Sigmoid colon (tissue), 7 donors: Measurements from ENCODE around the gene GDF7. TPM values are rescaled to one million over a fixed set of nuclear protein-coding genes. Genes with fewer than 3 reads are reported as not detected.

Experiments used
- DNase-seq: peaks from one replicate; pipeline ENCODE4 v3.0.0-alpha.2; 2019
- H3K27ac ChIP-seq, 4 donors: fragments of 200-600 bp; sonication (generic); one replicate each; pipeline ENCODE4 v1.5.1; 2016 to 2019; ENCODE audit warnings: mild to moderate bottlenecking in 1 of 4
- H3K27me3 ChIP-seq, 3 donors: fragments of 200-600 bp; sonication (generic); one replicate each; pipeline ENCODE4 v1.5.1; 2019; ENCODE audit warnings: mild to moderate bottlenecking in 1 of 3
- H3K36me3 ChIP-seq, 4 donors: fragments of 200-600 bp; sonication (generic); one replicate each; pipeline ENCODE4 v1.5.1; 2016 to 2019
- H3K4me1 ChIP-seq, 4 donors: fragments of 200-600 bp; sonication (generic); one replicate each; pipeline ENCODE4 v1.5.1; 2017 to 2019
- H3K4me3 ChIP-seq, 4 donors: fragments of 200-600 bp; sonication (generic); one replicate each; pipeline ENCODE4 v1.5.1; 2017 to 2019; ENCODE audit warnings: mild to moderate bottlenecking in 2 of 4, moderate library complexity in 1 of 4
- H3K9me3 ChIP-seq, 4 donors: fragments of 200-600 bp in 3 of 4; sonication (generic) in 3 of 4; one replicate each; pipeline versions ENCODE4 v1.5.1 to v1.6.1; 2013 to 2019
- EP300 ChIP-seq, 4 donors: sonication (generic); formaldehyde crosslinking; IDR thresholded peaks; one replicate each; pipeline ENCODE4 v1.6.1; 2017; ENCODE audit warnings: antibody characterized with exemption in 4 of 4
- POLR2A ChIP-seq, 2 donors: fragments of 450-650 bp; IDR thresholded peaks; one replicate each; pipeline ENCODE4 v1.6.1; 2016; ENCODE audit warnings: antibody characterized with exemption in 2 of 2, mild to moderate bottlenecking in 2 of 2, moderate library complexity in 2 of 2
- POLR2AphosphoS5 ChIP-seq, 4 donors: sonication (generic); formaldehyde crosslinking; IDR thresholded peaks; one replicate each; pipeline ENCODE4 v1.6.1; 2017; ENCODE audit warnings: antibody characterized with exemption in 4 of 4
- WGBS, 2 donors: extraction: QIAGEN DNeasy Blood & Tissue Kit; methylation state at CpG; one replicate each; pipeline ENCODE4 v1.1.7; 2013; 5-methylcytosine and 5-hydroxymethylcytosine counted together
- intact Hi-C: fragments of 100-400 bp; cut with DNase I; formaldehyde crosslinking; loops from one replicate; pipeline ENCODE4 v1.15.1; 2023
- polyA plus RNA-seq, 3 donors: library from polyadenylated mRNA; stranded (reverse); fragments of 200-250 nt; gene quantifications; one replicate each; pipeline ENCODE4 v1.2.3, GENCODE V29; 2013
- total RNA-seq, 4 donors: library from RNA; depleted of rRNA; stranded (reverse); fragments of >200 nt; gene quantifications; one replicate each; pipeline ENCODE4 v1.1.0, GENCODE V29; 2016
- TF ChIP-seq, protein P1 (sequence below), 4 experiments: fragments of 450-650 bp in 3 of 4; fragments of 200-600 bp in 1 of 4; IDR thresholded peaks; one replicate each; pipeline ENCODE4 v1.5.1; 2016 to 2019; ENCODE audit warnings: antibody characterized with exemption in 4 of 4, mild to moderate bottlenecking in 3 of 4, moderate library complexity in 2 of 4
- donor health status: healthy with polysubstance abuse.
- donor health status: Bipolar disorder and iron deficiency.
- donor health status: healthy.

The GDF7 gene
- total and polyA plus RNA-seq, 7 donors = under 0.01 to 1.6 (median 0.60) TPM

DNA sequence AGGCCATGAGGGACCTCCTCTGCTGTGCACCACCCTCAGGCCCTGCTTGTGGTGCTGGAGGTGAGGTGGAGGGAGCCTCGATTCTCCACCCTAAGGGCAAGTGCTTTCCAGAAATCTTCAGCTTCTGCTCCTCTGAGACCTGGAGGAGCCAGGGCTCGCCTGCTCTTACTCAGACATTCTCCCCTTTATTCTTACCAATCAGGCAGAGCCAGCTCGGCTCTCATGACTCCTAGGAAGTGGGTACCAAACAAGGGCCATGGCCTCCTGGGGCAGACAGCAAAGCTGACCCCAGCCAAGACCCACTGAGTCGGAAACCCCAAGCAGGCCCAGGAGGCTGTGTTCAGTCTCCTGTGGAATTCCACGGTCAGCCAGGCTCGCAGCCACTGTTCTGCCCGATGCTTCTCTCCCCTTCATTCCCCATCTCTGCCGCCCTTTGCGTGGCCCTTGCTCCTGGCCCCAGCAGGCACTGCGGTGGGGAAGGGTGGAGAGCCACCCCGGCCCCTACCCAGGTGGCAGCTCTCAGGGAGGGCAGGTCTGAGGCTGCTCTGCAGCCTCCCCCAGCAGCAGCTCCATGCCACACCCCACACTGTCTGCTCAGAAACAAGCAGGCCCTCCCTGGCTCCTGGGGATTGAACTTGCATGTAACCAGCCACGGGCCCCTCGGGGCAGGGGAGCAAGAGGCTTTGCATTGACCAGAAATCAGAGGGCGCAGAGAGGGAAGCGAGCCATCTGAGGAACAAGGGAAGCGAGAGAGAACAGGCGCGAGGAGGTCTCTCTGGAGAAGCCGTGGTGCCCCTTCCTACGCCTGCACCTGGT is 40.0 kb upstream of the GDF7 start:
- Histone ChIP-seq H3K27me3 (no peaks in the 10 kb centered on the region), H3K4me3 (no peak overlapping the region), H3K36me3 (peaks cover 21 to 32% (median 30%) of the 10 kb centered on the region in 4 donors), H3K4me1 (peaks cover 0 to 41% (median 34%) of the 10 kb centered on the region in 4 donors), H3K27ac (peak overlapping the region; percentile 42 to 98 (median 76)), H3K9me3 (no peaks in the 10 kb centered on the region)
- intact Hi-C loops = no loop called here
- 88 to 96% methylated on average over 20 of the region's 20 CpGs for WGBS, 2 donors
- no peak for TF ChIP-seq POLR2AphosphoS5 (IDR thresholded peaks at IDR 0.05)
- TF ChIP-seq POLR2A (IDR thresholded peaks at IDR 0.05) = no peak
- TF ChIP-seq, protein P1, sequence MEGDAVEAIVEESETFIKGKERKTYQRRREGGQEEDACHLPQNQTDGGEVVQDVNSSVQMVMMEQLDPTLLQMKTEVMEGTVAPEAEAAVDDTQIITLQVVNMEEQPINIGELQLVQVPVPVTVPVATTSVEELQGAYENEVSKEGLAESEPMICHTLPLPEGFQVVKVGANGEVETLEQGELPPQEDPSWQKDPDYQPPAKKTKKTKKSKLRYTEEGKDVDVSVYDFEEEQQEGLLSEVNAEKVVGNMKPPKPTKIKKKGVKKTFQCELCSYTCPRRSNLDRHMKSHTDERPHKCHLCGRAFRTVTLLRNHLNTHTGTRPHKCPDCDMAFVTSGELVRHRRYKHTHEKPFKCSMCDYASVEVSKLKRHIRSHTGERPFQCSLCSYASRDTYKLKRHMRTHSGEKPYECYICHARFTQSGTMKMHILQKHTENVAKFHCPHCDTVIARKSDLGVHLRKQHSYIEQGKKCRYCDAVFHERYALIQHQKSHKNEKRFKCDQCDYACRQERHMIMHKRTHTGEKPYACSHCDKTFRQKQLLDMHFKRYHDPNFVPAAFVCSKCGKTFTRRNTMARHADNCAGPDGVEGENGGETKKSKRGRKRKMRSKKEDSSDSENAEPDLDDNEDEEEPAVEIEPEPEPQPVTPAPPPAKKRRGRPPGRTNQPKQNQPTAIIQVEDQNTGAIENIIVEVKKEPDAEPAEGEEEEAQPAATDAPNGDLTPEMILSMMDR (IDR thresholded peaks at IDR 0.05) = no peak
- no peak for TF ChIP-seq EP300 (IDR thresholded peaks at IDR 0.05)
- peak; percentile 66 for DNase-seq

DNA sequence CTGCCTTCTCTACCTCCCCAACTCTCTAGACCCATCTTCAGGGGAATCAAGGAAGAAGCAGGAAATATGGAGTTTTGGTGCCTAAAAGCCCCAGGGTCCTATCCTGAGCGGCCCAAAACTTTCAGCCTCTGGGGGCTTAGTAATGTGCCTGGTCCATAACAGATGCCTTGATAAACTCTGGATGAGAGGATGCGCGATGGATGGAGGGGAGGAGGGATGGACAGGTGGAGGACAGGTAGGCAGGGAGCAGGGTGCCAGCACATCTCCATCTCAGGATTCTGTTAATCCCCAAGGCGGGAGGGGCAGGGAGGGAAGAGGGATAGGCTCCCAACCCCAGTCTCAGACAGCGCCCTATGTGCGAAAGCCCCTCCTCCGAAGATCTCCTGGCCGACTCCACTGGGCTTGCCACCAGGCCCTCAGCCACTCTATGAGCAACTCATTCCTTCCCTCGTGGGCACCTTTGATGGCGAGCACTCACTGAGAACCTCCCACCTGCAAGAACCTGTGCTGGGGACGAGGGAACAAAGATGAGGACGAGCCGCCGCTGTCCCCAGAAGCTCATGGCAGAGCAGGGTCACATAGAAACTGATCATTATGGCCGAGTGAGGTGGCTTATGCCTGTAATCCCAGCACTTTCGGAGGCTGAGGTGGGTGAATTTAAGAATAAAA is 39.1 kb upstream of the GDF7 start:
- TF ChIP-seq, protein P1 (IDR thresholded peaks at IDR 0.05) = no peak
- WGBS, 2 donors = 92% methylated on average over 16 of the region's 16 CpGs
- no peaks in the 10 kb centered on the region for H3K27me3 ChIP-seq
- H3K27ac ChIP-seq = peak overlapping the region in 2 of 4 donors; percentile 55 to 98
- peaks cover 0 to 38% (median 34%) of the 10 kb centered on the region in 4 donors for H3K4me1 ChIP-seq
- peak; percentile 58 for DNase-seq
- H3K4me3 ChIP-seq = no peak overlapping the region
- peaks cover 20 to 26% (median 22%) of the 10 kb centered on the region in 4 donors for H3K36me3 ChIP-seq
- H3K9me3 ChIP-seq = no peaks in the 10 kb centered on the region
- intact Hi-C loops = no loop called here

DNA sequence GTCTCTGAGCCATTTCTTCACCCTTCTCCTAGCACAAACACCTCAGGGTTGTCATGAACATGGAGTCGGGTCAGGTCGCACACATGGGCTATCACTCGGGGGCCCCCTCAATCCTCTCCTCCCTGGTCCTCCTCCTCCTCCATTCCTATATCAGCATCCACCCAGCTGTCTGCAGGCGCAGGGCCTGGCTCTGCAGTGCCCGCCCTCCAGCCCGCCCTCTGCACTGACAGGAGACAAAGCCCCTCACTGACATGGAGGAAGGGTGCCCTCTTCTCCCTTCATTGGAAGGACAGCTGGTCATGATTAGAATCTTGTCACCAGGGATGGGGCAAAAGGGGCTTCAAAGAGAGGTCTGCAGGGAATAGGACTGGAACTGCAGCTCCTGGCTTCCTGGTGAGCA is 37.8 kb upstream of the GDF7 start:
- H3K9me3 ChIP-seq = no peaks in the 10 kb centered on the region
- H3K27ac ChIP-seq = peak overlapping the region; percentile 55 to 97 (median 94)
- peaks cover 0 to 51% (median 44%) of the 10 kb centered on the region in 4 donors for H3K4me1 ChIP-seq
- no peak overlapping the region for H3K4me3 ChIP-seq
- WGBS, 2 donors = 87 to 88% methylated on average over 6 of the region's 6 CpGs
- TF ChIP-seq POLR2AphosphoS5 (IDR thresholded peaks at IDR 0.05) (no peak), EP300 (IDR thresholded peaks at IDR 0.05) (no peak), POLR2A (IDR thresholded peaks at IDR 0.05) (no peak)
- TF ChIP-seq, protein P1 (IDR thresholded peaks at IDR 0.05) = no peak
- peaks cover 7 to 13% (median 9%) of the 10 kb centered on the region in 4 donors for H3K36me3 ChIP-seq
- H3K27me3 ChIP-seq = no peaks in the 10 kb centered on the region
- intact Hi-C loops = no loop called here
- no peak for DNase-seq

DNA sequence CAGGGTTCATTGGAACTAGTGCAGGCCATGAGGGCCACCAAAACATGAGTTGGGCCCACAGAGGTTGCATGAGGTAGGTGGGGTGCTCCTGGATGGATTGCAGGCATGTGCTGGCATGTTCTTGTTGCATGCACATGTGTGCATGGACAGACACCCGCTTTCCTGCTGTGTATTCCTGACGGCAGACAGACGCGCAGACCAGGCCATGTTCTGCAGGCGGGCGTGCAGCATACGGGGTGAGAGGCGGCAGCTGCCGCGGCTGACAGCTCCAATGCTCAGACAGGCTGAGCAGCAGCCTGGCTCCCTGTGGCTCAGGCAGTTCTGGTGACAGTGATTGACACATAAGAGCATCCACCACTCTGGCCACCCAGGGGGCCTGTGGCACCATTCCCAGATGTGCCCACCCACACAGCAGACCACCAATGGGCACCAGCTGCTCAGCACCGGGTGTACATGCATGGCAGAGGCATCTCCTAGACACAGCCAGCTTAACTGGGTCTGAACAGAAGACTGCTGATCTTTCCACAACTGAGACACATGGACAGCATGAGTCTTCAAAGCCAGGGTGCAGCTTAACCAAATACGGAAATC is 37.3 kb upstream of the GDF7 start:
- no peak overlapping the region for H3K4me3 ChIP-seq
- peaks cover 2 to 8% (median 4%) of the 10 kb centered on the region in 4 donors for H3K36me3 ChIP-seq
- 87 to 91% methylated on average over 12 of the region's 12 CpGs for WGBS, 2 donors
- H3K9me3 ChIP-seq = no peaks in the 10 kb centered on the region
- H3K4me1 ChIP-seq = peaks cover 0 to 56% (median 49%) of the 10 kb centered on the region in 4 donors
- TF ChIP-seq POLR2AphosphoS5 (IDR thresholded peaks at IDR 0.05) = no peak
- TF ChIP-seq, protein P1 (IDR thresholded peaks at IDR 0.05) = no peak
- no peak for TF ChIP-seq POLR2A (IDR thresholded peaks at IDR 0.05)
- TF ChIP-seq EP300 (IDR thresholded peaks at IDR 0.05) = no peak
- no peaks in the 10 kb centered on the region for H3K27me3 ChIP-seq
- intact Hi-C loops = no loop called here
- H3K27ac ChIP-seq = peak overlapping the region; percentile 55 to 97 (median 94)
- no peak for DNase-seq
